CD4-positive, alpha-beta memory T cell (primary cell): Measurements from ENCODE around the gene FAM111A. TPM values are rescaled to one million over a fixed set of nuclear protein-coding genes. Genes with fewer than 3 reads are reported as not detected.
"Not testable (repeated sequence)": the region's sequence is repeated elsewhere in the genome, so short reads cannot be mapped to it uniquely, and the experiment has no call there.

Experiments used
- CTCF ChIA-PET: fragments of 350-600 bp; sonication (Branson Sonifier 250); formaldehyde crosslinking; loops from one replicate; lab custom pipeline; 2021; ENCODE audit warnings: inconsistent platforms; ENCODE audit not compliant: partially characterized antibody; lab: Charles Lee
- POLR2A ChIA-PET: fragments of 350-600 bp; sonication (Branson Sonifier 250); formaldehyde crosslinking; loops from one replicate; lab custom pipeline; 2021; ENCODE audit not compliant: partially characterized antibody; lab: Charles Lee
- DNase-seq, 5 donors: peaks; one replicate each; pipeline versions ENCODE4 v3.0.0 to v3.0.0-alpha.2; 2020 to 2022; ENCODE audit warnings: mixed read lengths in 1 of 5
- H3K27ac ChIP-seq: one replicate; pipeline ENCODE4 v1.7.0; 2013; ENCODE audit warnings: low read depth, low read length
- H3K27me3 ChIP-seq: 2 replicates; pipeline ENCODE4 v1.7.0; 2013; ENCODE audit warnings: mild to moderate bottlenecking, low read length, moderate library complexity; ENCODE audit not compliant: insufficient read depth
- H3K36me3 ChIP-seq: 2 replicates; pipeline ENCODE4 v1.7.0; 2013; ENCODE audit warnings: mild to moderate bottlenecking, low read length, moderate library complexity; ENCODE audit not compliant: insufficient read depth
- H3K4me1 ChIP-seq: 2 replicates; pipeline ENCODE4 v1.7.0; 2013; ENCODE audit warnings: mild to moderate bottlenecking, low read length, moderate library complexity; ENCODE audit not compliant: insufficient read depth
- H3K4me3 ChIP-seq, 2 donors: one replicate each; pipeline ENCODE4 v1.7.0; 2013; ENCODE audit warnings: low read length in 2 of 2, mild to moderate bottlenecking in 1 of 2
- H3K9me3 ChIP-seq, 2 donors: one replicate each; pipeline ENCODE4 v1.7.0; 2013; ENCODE audit warnings: low read length in 2 of 2, control low read depth in 1 of 2; ENCODE audit not compliant: control insufficient read depth in 1 of 2
- H3K27ac Mint-ChIP-seq, 7 donors: one replicate each; pipeline ENCODE4 v1.8.0; 2020 to 2021; ENCODE audit warnings: mixed read lengths in 7 of 7, mild to moderate bottlenecking in 6 of 7, inconsistent platforms in 3 of 7, moderate library complexity in 3 of 7
- H3K27me3 Mint-ChIP-seq, 2 donors: one replicate each; pipeline ENCODE4 v1.8.0; 2020 to 2021; ENCODE audit warnings: mixed read lengths in 2 of 2
- H3K36me3 Mint-ChIP-seq, 2 donors: one replicate each; pipeline ENCODE4 v1.8.0; 2020 to 2021; ENCODE audit warnings: mixed read lengths in 2 of 2, inconsistent platforms in 1 of 2, mild to moderate bottlenecking in 1 of 2
- H3K4me1 Mint-ChIP-seq, 4 donors: one replicate each; pipeline ENCODE4 v1.8.0; 2020 to 2021; ENCODE audit warnings: mixed read lengths in 4 of 4, mild to moderate bottlenecking in 1 of 4
- H3K4me3 Mint-ChIP-seq, 8 donors: one replicate each; pipeline ENCODE4 v1.8.0; 2020 to 2021; ENCODE audit warnings: mixed read lengths in 8 of 8, mild to moderate bottlenecking in 7 of 8, moderate library complexity in 6 of 8, inconsistent platforms in 3 of 8
- H3K9me3 Mint-ChIP-seq, 8 donors: one replicate each; pipeline ENCODE4 v1.8.0; 2020 to 2021; ENCODE audit warnings: mixed read lengths in 8 of 8, mild to moderate bottlenecking in 5 of 8, inconsistent platforms in 3 of 8, moderate library complexity in 1 of 8
- intact Hi-C: fragments of 100-400 bp; cut with micrococcal nuclease; formaldehyde crosslinking; loops from one replicate; pipeline ENCODE4 v1.15.1; 2023
- polyA plus RNA-seq, 2 donors: library from polyadenylated mRNA; unstranded; fragments of 300-500 nt; fragmentation: Illumina TruSeq; gene quantifications; one replicate each; pipeline ENCODE4 v1.2.3, GENCODE V29; 2021
- total RNA-seq, 2 experiments: library from RNA; stranded (reverse); gene quantifications; one replicate each; pipeline ENCODE4 v1.2.3, GENCODE V29; 2021

Gene FAM111A
- total RNA-seq (100 to 1,000 TPM; 128 to 130 TPM), polyA plus RNA-seq (10 to 100 TPM; 22.8 to 27.4 TPM)

- Histone ChIP-seq H3K9me3 (no peaks in the 10 kb centered on the region), H3K27me3 (no peaks in the 10 kb centered on the region), H3K36me3 (no peaks in the 10 kb centered on the region), H3K27ac (peak within 1 kb of the TSS; percentile 87), H3K4me1 (peaks cover 46% of the 10 kb centered on the region), H3K4me3 (peak within 1 kb of the TSS; percentile 86 to 92)
- H3K27ac Mint-ChIP-seq = peak within 1 kb of the TSS; percentile 96 to 99 (median 98)
- H3K4me1 Mint-ChIP-seq = peaks cover 39 to 60% (median 43%) of the 10 kb centered on the region in 4 donors
- POLR2A ChIA-PET = interaction anchor here (0.6 to 2.2 kb wide), 13 partner anchors 9 to 1494 kb away, joined by 3 to 11 read pairs (median 3); partner anchors contain the start of genes FAM111B and YPEL4
- intact Hi-C loops = loop anchor here (1.0 to 5.0 kb wide), 9 partner anchors 15 to 1816 kb away; partner anchors contain the start of genes MED19, OSBP, PATL1 and TMX2
- CTCF ChIA-PET = interaction anchor here (1.0 to 3.9 kb wide), 5 partner anchors 7 to 90 kb away, joined by 5 to 57 read pairs (median 10); partner anchors contain the start of gene DTX4
- no peaks in the 10 kb centered on the region for H3K9me3 Mint-ChIP-seq
- no peaks in the 10 kb centered on the region for H3K27me3 Mint-ChIP-seq
- peak; percentile 89 to 94 (median 90) for DNase-seq
- peaks cover 10 to 35% of the 10 kb centered on the region in 2 donors for H3K36me3 Mint-ChIP-seq
- H3K4me3 Mint-ChIP-seq = peak within 1 kb of the TSS; percentile 94 to 98 (median 97)
Observed at GRCh38 chr11:59142530-59143507, at the start of gene FAM111A. TSS of gene FAM111A (plus strand) at chr11:59142856. CDS start at chr11:59148873, 6,017 bp downstream.

- H3K4me3 Mint-ChIP-seq, POLR2A ChIA-PET, DNase-seq, H3K36me3 Mint-ChIP-seq, H3K4me1 ChIP-seq, H3K27ac Mint-ChIP-seq, H3K9me3 Mint-ChIP-seq, H3K9me3 ChIP-seq, H3K27ac ChIP-seq, H3K4me1 Mint-ChIP-seq, H3K36me3 ChIP-seq, H3K4me3 ChIP-seq, H3K27me3 Mint-ChIP-seq, H3K27me3 ChIP-seq, intact Hi-C loops: not testable (repeated sequence)
- CTCF ChIA-PET = interaction anchor here (1.4 to 1.7 kb wide), 3 partner anchors 40 to 65 kb away, joined by 3 to 7 read pairs (median 4); no protein-coding TSS in a partner anchor
Observed at GRCh38 chr11:59093576-59093975, 49.1 kb upstream of the FAM111A start.

- H3K9me3 ChIP-seq, DNase-seq, H3K27ac ChIP-seq, H3K4me3 ChIP-seq, H3K36me3 ChIP-seq, H3K4me1 ChIP-seq, H3K27me3 ChIP-seq, H3K36me3 Mint-ChIP-seq, H3K27ac Mint-ChIP-seq, H3K9me3 Mint-ChIP-seq, H3K4me3 Mint-ChIP-seq, H3K4me1 Mint-ChIP-seq, intact Hi-C loops: not testable (repeated sequence)
- ChIA-PET CTCF (interaction anchor here (0.8 to 3.1 kb wide), 3 partner anchors 24 to 62 kb away, joined by 3 to 42 read pairs (median 4); no protein-coding TSS in a partner anchor), POLR2A (interaction anchor here (1.1 kb wide), 1 partner anchor 63 kb away, joined by 3 read pairs; no protein-coding TSS in a partner anchor)
- peaks cover 8 to 12% of the 10 kb centered on the region in 2 donors for H3K27me3 Mint-ChIP-seq
Observed at GRCh38 chr11:59095225-59095624, 47.4 kb upstream of the FAM111A start.

- H3K36me3 Mint-ChIP-seq, H3K4me3 Mint-ChIP-seq, H3K27ac Mint-ChIP-seq, H3K4me1 ChIP-seq, intact Hi-C loops, H3K4me3 ChIP-seq, H3K27ac ChIP-seq, H3K4me1 Mint-ChIP-seq, H3K27me3 ChIP-seq, H3K9me3 ChIP-seq, H3K36me3 ChIP-seq, H3K9me3 Mint-ChIP-seq, DNase-seq: not testable (repeated sequence)
- POLR2A ChIA-PET = interaction anchor here (1.1 kb wide), 1 partner anchor 62 kb away, joined by 3 read pairs; no protein-coding TSS in a partner anchor
- CTCF ChIA-PET = interaction anchor here (0.6 to 3.1 kb wide), 7 partner anchors 13 to 1312 kb away, joined by 3 to 42 read pairs (median 7); no protein-coding TSS in a partner anchor
- peaks cover 9 to 15% of the 10 kb centered on the region in 2 donors for H3K27me3 Mint-ChIP-seq
Observed at GRCh38 chr11:59095972-59096575, 46.6 kb upstream of the FAM111A start.

GRCh38 chr11:59097113-59097708, 45.4 kb upstream of the FAM111A start:
- POLR2A ChIA-PET = no interaction called here
- H3K36me3 Mint-ChIP-seq = no peaks in the 10 kb centered on the region
- Histone ChIP-seq H3K9me3 (no peaks in the 10 kb centered on the region), H3K27ac (no peak overlapping the region), H3K27me3 (no peaks in the 10 kb centered on the region), H3K36me3 (no peaks in the 10 kb centered on the region), H3K4me3 (no peak overlapping the region), H3K4me1 (no peaks in the 10 kb centered on the region)
- peaks cover 2 to 10% (median 8%) of the 10 kb centered on the region in 4 donors for H3K4me1 Mint-ChIP-seq
- CTCF ChIA-PET = interaction anchor here (0.7 to 3.1 kb wide), 11 partner anchors 9 to 74 kb away, joined by 3 to 42 read pairs (median 8); partner anchors contain the start of gene FAM111B
- intact Hi-C loops = loop anchor here (1.0 kb wide), 2 partner anchors 39 to 61 kb away; no protein-coding TSS in a partner anchor
- H3K27ac Mint-ChIP-seq = no peak overlapping the region
- H3K27me3 Mint-ChIP-seq = peaks cover 8 to 15% of the 10 kb centered on the region in 2 donors
- no peaks in the 10 kb centered on the region for H3K9me3 Mint-ChIP-seq
- H3K4me3 Mint-ChIP-seq = no peak overlapping the region
- peak; percentile 61 to 67 (median 63) for DNase-seq

GRCh38 chr11:59097938-59098337, 44.7 kb upstream of the FAM111A start:
- H3K27me3 ChIP-seq, H3K9me3 Mint-ChIP-seq, H3K36me3 ChIP-seq, H3K4me3 Mint-ChIP-seq, H3K27ac Mint-ChIP-seq, H3K4me3 ChIP-seq, DNase-seq, POLR2A ChIA-PET, H3K36me3 Mint-ChIP-seq, H3K4me1 ChIP-seq, H3K9me3 ChIP-seq, H3K27ac ChIP-seq: not testable (repeated sequence)
- CTCF ChIA-PET = interaction anchor here (0.7 to 3.1 kb wide), 10 partner anchors 9 to 73 kb away, joined by 3 to 42 read pairs (median 8); partner anchors contain the start of gene FAM111B
- Mint-ChIP-seq H3K27me3 (peaks cover 8 to 14% of the 10 kb centered on the region in 2 donors), H3K4me1 (peaks cover 2 to 13% (median 11%) of the 10 kb centered on the region in 4 donors)
- intact Hi-C loops = loop anchor here (1.0 kb wide), 2 partner anchors 38 to 60 kb away; no protein-coding TSS in a partner anchor
